ENCODE measurements around the gene KIF6.

The KIF6 gene

DNA sequence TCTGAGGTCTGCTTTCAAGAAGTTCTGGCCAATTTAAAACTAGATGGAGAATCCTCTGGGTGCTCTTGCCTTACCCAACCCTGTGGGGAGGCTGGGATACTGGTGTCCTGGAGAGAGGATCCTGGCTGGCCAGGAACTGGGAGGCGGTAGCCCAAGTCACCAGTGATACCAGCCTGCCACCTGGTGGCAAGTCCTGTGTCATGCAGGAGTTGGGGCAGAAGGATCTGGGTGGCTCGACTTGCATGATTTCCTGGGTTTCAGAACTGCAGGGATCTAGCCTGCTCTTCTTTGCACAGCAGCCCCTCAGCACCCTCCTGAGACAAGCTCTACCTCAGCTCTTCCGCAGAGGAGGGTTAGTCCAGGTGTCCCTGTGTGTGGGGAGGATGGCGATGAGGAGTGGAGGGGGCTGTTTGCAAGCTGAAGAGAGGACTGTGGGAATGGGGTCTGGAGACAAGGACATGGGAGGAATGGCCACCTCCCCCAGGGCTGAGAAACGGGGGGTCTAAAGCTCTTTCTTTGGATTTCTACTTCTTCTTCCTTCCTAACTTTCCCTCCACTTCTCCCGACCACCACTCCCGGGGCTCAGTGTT is 415.2 kb downstream of the KIF6 start:
- Histone ChIP-seq H3K36me3 (ENCODE audit: control insufficient read depth in 2 of 2, insufficient read depth in 1 of 2, low read length in 2 of 2) (no peaks in the 10 kb centered on the region), H3K4me3 (ENCODE audit: low read depth, low read length) (no peak overlapping the region), H3K27ac (ENCODE audit: extremely low read depth, low read depth, low read length) (no peak overlapping the region), H3K9me3 (ENCODE audit: control insufficient read depth, insufficient read depth, low read depth, low read length) (no peaks in the 10 kb centered on the region), H3K4me1 (ENCODE audit: control insufficient read depth, insufficient read depth, low read length) (no peaks in the 10 kb centered on the region)
- POLR2A ChIA-PET = no interaction called here
- CTCF ChIA-PET = interaction anchor here (0.5 to 13.4 kb wide), 60 partner anchors 9 to 559 kb away, joined by 3 to 453 read pairs (median 3); partner anchors contain the start of gene KCNK16
- TF ChIP-seq CTCF (tag by site-specific recombination; IDR thresholded peaks at IDR 0.05) (peak; percentile 90), ZNF548 (tag by site-specific recombination; IDR thresholded peaks at IDR 0.05) (no peak), PRDM6 (tag by site-specific recombination; IDR thresholded peaks at IDR 0.05) (no peak), ZNF610 (tag by site-specific recombination; IDR thresholded peaks at IDR 0.05; ENCODE audit: borderline replicate concordance) (no peak), ZNF248 (tag by site-specific recombination; IDR thresholded peaks at IDR 0.05) (no peak), ZNF654 (tag by site-specific recombination; IDR thresholded peaks at IDR 0.05; ENCODE audit: low read depth) (peak; percentile 97), MZF1 (tag by site-specific recombination; IDR thresholded peaks at IDR 0.05; ENCODE audit: borderline replicate concordance) (no peak), ZNF514 (tag by site-specific recombination; IDR thresholded peaks at IDR 0.05) (no peak), IKZF3 (tag by site-specific recombination; IDR thresholded peaks at IDR 0.05) (no peak; the same call in 1 of the 2 replicates), ZIC2 (tag by site-specific recombination; IDR thresholded peaks at IDR 0.05) (peak; percentile 78), ZFP3 (tag by site-specific recombination; IDR thresholded peaks at IDR 0.05; ENCODE audit: low read depth) (no peak), ZNF530 (tag by site-specific recombination; IDR thresholded peaks at IDR 0.05; ENCODE audit: low read depth) (no peak), ZNF585B (tag by site-specific recombination; IDR thresholded peaks at IDR 0.05) (no peak), ZNF510 (tag by site-specific recombination; IDR thresholded peaks at IDR 0.05; ENCODE audit: insufficient replicate concordance) (no peak), ZNF785 (tag by site-specific recombination; IDR thresholded peaks at IDR 0.05) (no peak), FEZF1 (tag by site-specific recombination; IDR thresholded peaks at IDR 0.05) (no peak), GLIS1 (tag by site-specific recombination; IDR thresholded peaks at IDR 0.05) (peak; percentile 31; the same call in 1 of the 2 replicates), ZFP69B (tag by site-specific recombination; IDR thresholded peaks at IDR 0.05) (no peak), SALL2 (tag by site-specific recombination; IDR thresholded peaks at IDR 0.05; ENCODE audit: borderline replicate concordance) (no peak), ZBTB17 (tag by site-specific recombination; IDR thresholded peaks at IDR 0.05) (peak; percentile 57; the same call in 1 of the 2 replicates), ZSCAN30 (tag by site-specific recombination; IDR thresholded peaks at IDR 0.05) (0 out of 2 replicates have a peak, but pooled peaks have one; percentile 22), HOXC10 (CRISPR knock-in tag; IDR thresholded peaks at IDR 0.05) (no peak)
- TF ChIP-seq, protein P1, sequence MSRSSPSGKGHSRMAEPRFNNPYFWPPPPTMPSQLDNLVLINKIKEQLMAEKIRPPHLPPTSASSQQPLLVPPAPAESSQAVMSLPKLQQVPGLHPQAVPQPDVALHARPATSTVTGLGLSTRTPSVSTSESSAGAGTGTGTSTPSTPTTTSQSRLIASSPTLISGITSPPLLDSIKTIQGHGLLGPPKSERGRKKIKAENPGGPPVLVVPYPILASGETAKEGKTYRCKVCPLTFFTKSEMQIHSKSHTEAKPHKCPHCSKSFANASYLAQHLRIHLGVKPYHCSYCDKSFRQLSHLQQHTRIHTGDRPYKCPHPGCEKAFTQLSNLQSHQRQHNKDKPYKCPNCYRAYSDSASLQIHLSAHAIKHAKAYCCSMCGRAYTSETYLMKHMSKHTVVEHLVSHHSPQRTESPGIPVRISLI (tag by site-specific recombination; IDR thresholded peaks at IDR 0.05) = no peak
- TF ChIP-seq, protein P2, sequence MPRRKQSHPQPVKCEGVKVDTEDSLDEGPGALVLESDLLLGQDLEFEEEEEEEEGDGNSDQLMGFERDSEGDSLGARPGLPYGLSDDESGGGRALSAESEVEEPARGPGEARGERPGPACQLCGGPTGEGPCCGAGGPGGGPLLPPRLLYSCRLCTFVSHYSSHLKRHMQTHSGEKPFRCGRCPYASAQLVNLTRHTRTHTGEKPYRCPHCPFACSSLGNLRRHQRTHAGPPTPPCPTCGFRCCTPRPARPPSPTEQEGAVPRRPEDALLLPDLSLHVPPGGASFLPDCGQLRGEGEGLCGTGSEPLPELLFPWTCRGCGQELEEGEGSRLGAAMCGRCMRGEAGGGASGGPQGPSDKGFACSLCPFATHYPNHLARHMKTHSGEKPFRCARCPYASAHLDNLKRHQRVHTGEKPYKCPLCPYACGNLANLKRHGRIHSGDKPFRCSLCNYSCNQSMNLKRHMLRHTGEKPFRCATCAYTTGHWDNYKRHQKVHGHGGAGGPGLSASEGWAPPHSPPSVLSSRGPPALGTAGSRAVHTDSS (tag by site-specific recombination; IDR thresholded peaks at IDR 0.05) = no peak
- TF ChIP-seq, protein P3, sequence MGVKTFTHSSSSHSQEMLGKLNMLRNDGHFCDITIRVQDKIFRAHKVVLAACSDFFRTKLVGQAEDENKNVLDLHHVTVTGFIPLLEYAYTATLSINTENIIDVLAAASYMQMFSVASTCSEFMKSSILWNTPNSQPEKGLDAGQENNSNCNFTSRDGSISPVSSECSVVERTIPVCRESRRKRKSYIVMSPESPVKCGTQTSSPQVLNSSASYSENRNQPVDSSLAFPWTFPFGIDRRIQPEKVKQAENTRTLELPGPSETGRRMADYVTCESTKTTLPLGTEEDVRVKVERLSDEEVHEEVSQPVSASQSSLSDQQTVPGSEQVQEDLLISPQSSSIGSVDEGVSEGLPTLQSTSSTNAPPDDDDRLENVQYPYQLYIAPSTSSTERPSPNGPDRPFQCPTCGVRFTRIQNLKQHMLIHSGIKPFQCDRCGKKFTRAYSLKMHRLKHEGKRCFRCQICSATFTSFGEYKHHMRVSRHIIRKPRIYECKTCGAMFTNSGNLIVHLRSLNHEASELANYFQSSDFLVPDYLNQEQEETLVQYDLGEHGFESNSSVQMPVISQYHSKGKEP (tag by site-specific recombination; IDR thresholded peaks at IDR 0.05) = no peak
